Natural killer cell treated with Interleukin-12 subunit alpha and Interleukin-12 subunit beta and Interleukin-15 and Interleukin-18, amount 100 ng/mL, for 72 hours (primary cell): ENCODE measurements around the gene ADK. TPM values are rescaled to one million over a fixed set of nuclear protein-coding genes. Genes with fewer than 3 reads are reported as not detected.
"Not testable (repeated sequence)": the region's sequence is repeated elsewhere in the genome, so short reads cannot be mapped to it uniquely, and the experiment has no call there.

Experiments used
- ATAC-seq, 2 donors: fragments of 150-1000 bp; cut with Tn5 transposase in 1 of 2; sonication (Bioruptor Pico), chemical (Tn5 transposase) in 1 of 2; 2 replicates each; pipeline ENCODE4 v1.10.0; 2021
- DNase-seq: peaks from one replicate; pipeline ENCODE4 v3.0.0; 2022; ENCODE audit warnings: low spot score
- H3K27ac Mint-ChIP-seq, 2 donors: 1 replicate in 1 of 2; 2 replicates in 1 of 2; pipeline ENCODE4 v1.8.0; 2022; ENCODE audit warnings: mixed read lengths in 2 of 2, mild to moderate bottlenecking in 1 of 2, moderate library complexity in 1 of 2
- H3K27me3 Mint-ChIP-seq, 2 donors: 1 replicate in 1 of 2; 2 replicates in 1 of 2; pipeline ENCODE4 v1.8.0; 2022; ENCODE audit warnings: mixed read lengths in 2 of 2
- H3K36me3 Mint-ChIP-seq: one replicate; pipeline ENCODE4 v1.8.0; 2022; ENCODE audit warnings: mixed read lengths
- H3K4me1 Mint-ChIP-seq, 2 donors: 1 replicate in 1 of 2; 2 replicates in 1 of 2; pipeline ENCODE4 v1.8.0; 2022; ENCODE audit warnings: low read depth in 2 of 2, mixed read lengths in 2 of 2, mild to moderate bottlenecking in 1 of 2
- H3K4me3 Mint-ChIP-seq: one replicate; pipeline ENCODE4 v1.8.0; 2022; ENCODE audit warnings: mixed read lengths
- H3K9me3 Mint-ChIP-seq: 2 replicates; pipeline ENCODE4 v1.8.0; 2022; ENCODE audit warnings: mixed read lengths
- total RNA-seq, 2 donors: library from RNA; stranded (reverse); gene quantifications; one replicate each; pipeline ENCODE4 v1.2.3, GENCODE V29; 2022

Gene ADK
- total RNA-seq, 2 donors from 2014 or later, result 18.9 to 49.5 TPM

GRCh38 chr10:74122060-74122459, 29.0 kb upstream of the ADK start:
- H3K36me3 Mint-ChIP-seq, result peaks cover 37% of the 10 kb centered on the region
- H3K4me1 Mint-ChIP-seq, result peaks cover 7 to 24% of the 10 kb centered on the region in 2 donors
- H3K9me3 Mint-ChIP-seq, result no peaks in the 10 kb centered on the region
- no peak for DNase-seq
- no peak for ATAC-seq
- H3K27ac Mint-ChIP-seq, result peak overlapping the region; percentile 1 to 72
- H3K4me3 Mint-ChIP-seq, result no peak overlapping the region
- no peaks in the 10 kb centered on the region for H3K27me3 Mint-ChIP-seq

- H3K9me3 Mint-ChIP-seq, result no peaks in the 10 kb centered on the region
- H3K4me3 Mint-ChIP-seq, result no peak overlapping the region
- peak overlapping the region in 1 of 2 donors; percentile 72 for H3K27ac Mint-ChIP-seq
- ATAC-seq (no peak), DNase-seq (no peak)
- H3K36me3 Mint-ChIP-seq, result peaks cover 37% of the 10 kb centered on the region
- peaks cover 7 to 21% of the 10 kb centered on the region in 2 donors for H3K4me1 Mint-ChIP-seq
- no peaks in the 10 kb centered on the region for H3K27me3 Mint-ChIP-seq
Measured at GRCh38 chr10:74123081-74123480, 27.9 kb upstream of the ADK start.

GRCh38 chr10:74133923-74134820, 16.8 kb upstream of the ADK start:
- DNase-seq (no peak), ATAC-seq (no peak)
- Mint-ChIP-seq H3K4me1 (peaks cover 0 to 3% of the 10 kb centered on the region in 2 donors), H3K27ac (no peak overlapping the region), H3K36me3 (peaks cover 24% of the 10 kb centered on the region), H3K9me3 (no peaks in the 10 kb centered on the region), H3K4me3 (no peak overlapping the region), H3K27me3 (no peaks in the 10 kb centered on the region)

DNA sequence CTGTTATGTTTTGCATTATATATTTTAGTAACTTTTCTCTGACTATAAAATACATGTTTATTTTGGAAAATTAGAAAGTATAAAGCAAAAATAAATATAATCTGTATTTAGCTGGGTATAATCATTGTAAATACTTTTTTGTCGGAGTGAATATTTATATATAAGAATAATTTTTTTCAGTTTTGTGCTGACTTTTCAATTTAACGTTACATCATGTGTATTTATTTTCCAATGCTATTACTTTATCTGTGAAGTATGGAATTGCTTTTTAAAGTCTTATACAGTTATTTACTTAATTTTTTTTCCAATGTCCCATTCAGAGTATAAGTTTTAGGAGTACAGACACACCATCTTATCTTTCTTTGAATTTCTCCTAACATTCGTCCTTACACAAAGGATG, 15.6 kb upstream of the ADK start:
- no peak for ATAC-seq
- Mint-ChIP-seq H3K4me3 (no peak overlapping the region), H3K27ac (no peak overlapping the region), H3K36me3 (peaks cover 23% of the 10 kb centered on the region), H3K9me3 (no peaks in the 10 kb centered on the region), H3K4me1 (peaks cover 0 to 3% of the 10 kb centered on the region in 2 donors), H3K27me3 (no peaks in the 10 kb centered on the region)
- DNase-seq, result no peak

DNA sequence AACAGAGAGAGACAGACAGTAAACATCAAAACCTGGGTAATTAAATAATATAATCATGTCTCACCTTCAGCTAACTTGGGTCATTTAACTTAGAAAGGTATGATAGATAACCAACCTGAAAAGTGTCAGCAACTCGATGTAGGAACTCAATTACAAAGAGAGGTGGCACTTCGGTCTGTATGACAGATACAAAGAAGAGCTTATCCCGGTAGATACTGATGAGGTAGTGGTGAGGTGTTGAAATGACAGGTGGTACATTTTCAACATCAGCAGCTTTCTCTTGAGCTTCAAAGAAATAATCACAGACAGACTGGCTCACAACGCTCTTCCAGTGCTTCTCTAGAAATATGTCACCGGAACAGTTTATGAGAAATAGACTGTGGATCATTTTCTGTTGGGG, 13.0 kb upstream of the ADK start:
- peaks cover 23% of the 10 kb centered on the region for H3K36me3 Mint-ChIP-seq
- H3K4me1 Mint-ChIP-seq, result peaks cover 0 to 7% of the 10 kb centered on the region in 2 donors
- no peak overlapping the region for H3K4me3 Mint-ChIP-seq
- no peaks in the 10 kb centered on the region for H3K9me3 Mint-ChIP-seq
- no peak overlapping the region for H3K27ac Mint-ChIP-seq
- H3K27me3 Mint-ChIP-seq, result no peaks in the 10 kb centered on the region
- ATAC-seq, result no peak
- DNase-seq, result no peak

DNA sequence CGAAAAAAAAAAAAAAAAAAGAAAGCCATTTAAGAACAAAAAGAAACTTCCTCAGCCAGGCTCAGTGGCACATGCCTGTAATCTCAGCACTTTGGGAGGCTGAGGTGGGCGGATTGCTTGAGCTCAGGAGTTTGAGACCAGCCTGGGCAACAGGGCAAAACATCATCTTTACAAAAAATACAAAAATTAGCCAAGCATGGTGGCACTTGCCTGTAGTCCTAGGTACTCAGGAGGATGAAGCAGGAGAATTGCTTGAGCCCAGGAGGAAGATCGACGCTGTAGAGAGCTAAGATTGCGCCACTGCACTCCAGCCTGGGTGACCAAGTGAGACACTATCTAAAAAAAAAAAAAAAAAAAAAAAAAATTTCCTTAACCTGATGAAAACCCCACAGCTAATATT, 12.4 kb upstream of the ADK start:
- not testable (repeated sequence) for H3K4me1 Mint-ChIP-seq, H3K27me3 Mint-ChIP-seq, H3K4me3 Mint-ChIP-seq, DNase-seq, ATAC-seq, H3K27ac Mint-ChIP-seq, H3K9me3 Mint-ChIP-seq
- H3K36me3 Mint-ChIP-seq, result peaks cover 23% of the 10 kb centered on the region

GRCh38 chr10:74139981-74140380, 11.0 kb upstream of the ADK start:
- H3K27ac Mint-ChIP-seq, result no peak overlapping the region
- H3K4me3 Mint-ChIP-seq, result no peak overlapping the region
- peaks cover 0 to 7% of the 10 kb centered on the region in 2 donors for H3K4me1 Mint-ChIP-seq
- DNase-seq (no peak), ATAC-seq (no peak)
- H3K9me3 Mint-ChIP-seq, result no peaks in the 10 kb centered on the region
- H3K36me3 Mint-ChIP-seq, result peaks cover 17% of the 10 kb centered on the region
- no peaks in the 10 kb centered on the region for H3K27me3 Mint-ChIP-seq

GRCh38 chr10:74140553-74140952, 10.5 kb upstream of the ADK start:
- no peaks in the 10 kb centered on the region for H3K27me3 Mint-ChIP-seq
- ATAC-seq, result no peak
- no peak overlapping the region for H3K4me3 Mint-ChIP-seq
- H3K36me3 Mint-ChIP-seq, result peaks cover 17% of the 10 kb centered on the region
- peaks cover 0 to 7% of the 10 kb centered on the region in 2 donors for H3K4me1 Mint-ChIP-seq
- H3K9me3 Mint-ChIP-seq, result no peaks in the 10 kb centered on the region
- no peak overlapping the region for H3K27ac Mint-ChIP-seq
- no peak for DNase-seq

GRCh38 chr10:74145133-74145532, 5.9 kb upstream of the ADK start:
- Mint-ChIP-seq H3K9me3 (no peaks in the 10 kb centered on the region), H3K27ac (peak overlapping the region in 1 of 2 donors; percentile 21), H3K4me1 (peaks cover 19 to 21% of the 10 kb centered on the region in 2 donors), H3K4me3 (no peak overlapping the region), H3K27me3 (no peaks in the 10 kb centered on the region), H3K36me3 (peaks cover 13% of the 10 kb centered on the region)
- ATAC-seq, result no peak
- DNase-seq, result no peak

DNA sequence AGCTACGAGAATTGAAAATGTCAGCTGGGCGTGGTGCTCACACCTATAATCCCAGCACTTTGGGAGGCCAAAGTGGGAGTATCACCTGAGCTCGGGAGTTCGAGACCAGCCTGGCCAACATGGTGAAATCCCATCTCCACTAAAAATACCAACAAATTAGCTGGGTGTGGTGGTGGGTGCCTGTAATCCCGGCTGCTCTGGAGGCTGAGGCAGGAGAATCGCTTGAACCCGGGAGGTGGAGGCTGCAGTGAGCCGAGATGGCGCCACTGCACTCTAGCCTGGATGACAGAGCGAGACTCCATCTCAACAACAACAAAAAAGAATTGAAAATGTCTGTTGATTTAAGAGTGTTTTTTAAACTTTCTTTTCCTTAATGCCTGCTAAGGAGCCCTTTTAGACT, 4.0 kb upstream of the ADK start:
- DNase-seq, H3K4me3 Mint-ChIP-seq, H3K9me3 Mint-ChIP-seq, H3K27ac Mint-ChIP-seq, ATAC-seq, H3K27me3 Mint-ChIP-seq: not testable (repeated sequence)
- Mint-ChIP-seq H3K4me1 (peaks cover 17 to 21% of the 10 kb centered on the region in 2 donors), H3K36me3 (peaks cover 13% of the 10 kb centered on the region)

- Mint-ChIP-seq H3K27ac (no peak within 1 kb of the TSS), H3K9me3 (no peaks in the 10 kb centered on the region), H3K27me3 (no peaks in the 10 kb centered on the region), H3K4me3 (no peak within 1 kb of the TSS), H3K36me3 (peaks cover 13% of the 10 kb centered on the region), H3K4me1 (peaks cover 21 to 35% of the 10 kb centered on the region in 2 donors)
- peak; percentile 73 to 77 for ATAC-seq
- DNase-seq, result peak; percentile 81
Measured at GRCh38 chr10:74150204-74150989, 624 bp upstream of the ADK start, which contains the start of gene AP3M1. Gene AP3M1 (minus strand): TSS chr10:74150828. CDS start chr10:74138379, 12,449 bp downstream.

- DNase-seq (no peak), ATAC-seq (no peak)
- Mint-ChIP-seq H3K27me3 (no peaks in the 10 kb centered on the region), H3K36me3 (peaks cover 4% of the 10 kb centered on the region), H3K9me3 (no peaks in the 10 kb centered on the region), H3K4me3 (peak overlapping the region; percentile 22), H3K4me1 (peaks cover 10 to 23% of the 10 kb centered on the region in 2 donors), H3K27ac (no peak overlapping the region)
Measured at GRCh38 chr10:74151879-74152722, 1.1 kb downstream of the ADK start.

- Mint-ChIP-seq H3K4me1 (peaks cover 6 to 16% of the 10 kb centered on the region in 2 donors), H3K4me3 (no peak overlapping the region), H3K36me3 (no peaks in the 10 kb centered on the region), H3K27me3 (no peaks in the 10 kb centered on the region), H3K27ac (no peak overlapping the region), H3K9me3 (no peaks in the 10 kb centered on the region)
- DNase-seq (no peak), ATAC-seq (no peak)
Measured at GRCh38 chr10:74153123-74153522, 2.1 kb downstream of the ADK start.
